ENCODE data around the gene NLN. TPM values are rescaled to one million over a fixed set of nuclear protein-coding genes. Genes with fewer than 3 reads are reported as not detected.
A peak's percentile ranks its signal among the peaks of the same experiment; 100 is the strongest.

NLN gene
- total RNA-seq, 5 donors from 2014 or later (not counting 1 experiment from before 2014, with no cell fraction given), result 1.5 to 7.6 (median 4.1) TPM

- no peak for ATAC-seq (replicated peaks in 1 of 4)
- CTCF ChIA-PET, result no interaction called here
- Mint-ChIP-seq H3K36me3 (peaks cover 14% of the 10 kb centered on the region), H3K4me1 (peaks cover 12 to 21% (median 16%) of the 10 kb centered on the region in 3 donors), H3K27me3 (no peaks in the 10 kb centered on the region), H3K9me3 (no peaks in the 10 kb centered on the region), H3K27ac (no peak overlapping the region), H3K4me3 (no peak overlapping the region)
- Histone ChIP-seq H3K4me1 (ENCODE audit: control insufficient read depth in 1 of 2, extremely low read depth in 1 of 2, insufficient read depth in 2 of 2, low read length in 2 of 2) (peaks cover 0 to 12% of the 10 kb centered on the region in 2 experiments), H3K27ac (ENCODE audit: low read length) (no peak overlapping the region), H3K27me3 (replicated peaks in 1 of 2; ENCODE audit: control insufficient read depth in 2 of 2, extremely low read depth in 1 of 2, insufficient read depth in 2 of 2, low read length in 1 of 2) (no peaks in the 10 kb centered on the region), H3K36me3 (ENCODE audit: control insufficient read depth in 2 of 2, extremely low read depth in 1 of 2, insufficient read depth in 1 of 2, low read length in 1 of 2) (no peaks in the 10 kb centered on the region), H3K9me3 (no peaks in the 10 kb centered on the region), H3K4me3 (ENCODE audit: control insufficient read depth in 1 of 2, extremely low read depth in 1 of 2, low read length in 1 of 2) (no peak overlapping the region)
- 100% methylated on average over 2 of the region's 8 CpGs for WGBS (ENCODE audit: insufficient coverage)
- DNase-seq, result no peak
- POLR2A ChIA-PET, result no interaction called here
These were observed 88.0 kb downstream of the NLN start for GRCh38 chr5:65809817-65810531.

- peaks cover 16% of the 10 kb centered on the region for H3K36me3 Mint-ChIP-seq
- CTCF ChIA-PET, result no interaction called here
- 86% methylated on average over 1 of the region's 3 CpGs for WGBS (ENCODE audit: insufficient coverage)
- Histone ChIP-seq H3K4me1 (ENCODE audit: control insufficient read depth in 1 of 2, extremely low read depth in 1 of 2, insufficient read depth in 2 of 2, low read length in 2 of 2) (peaks cover 0 to 12% of the 10 kb centered on the region in 2 experiments), H3K4me3 (ENCODE audit: control insufficient read depth in 1 of 2, extremely low read depth in 1 of 2, low read length in 1 of 2) (no peak overlapping the region), H3K27ac (ENCODE audit: low read length) (no peak overlapping the region), H3K36me3 (ENCODE audit: control insufficient read depth in 2 of 2, extremely low read depth in 1 of 2, insufficient read depth in 1 of 2, low read length in 1 of 2) (no peaks in the 10 kb centered on the region), H3K9me3 (no peaks in the 10 kb centered on the region), H3K27me3 (replicated peaks in 1 of 2; ENCODE audit: control insufficient read depth in 2 of 2, extremely low read depth in 1 of 2, insufficient read depth in 2 of 2, low read length in 1 of 2) (no peaks in the 10 kb centered on the region)
- no peak overlapping the region for H3K27ac Mint-ChIP-seq
- H3K4me1 Mint-ChIP-seq, result peaks cover 8 to 17% (median 12%) of the 10 kb centered on the region in 3 donors
- H3K4me3 Mint-ChIP-seq, result no peak overlapping the region
- H3K27me3 Mint-ChIP-seq, result no peaks in the 10 kb centered on the region
- ATAC-seq (replicated peaks in 1 of 4), result no peak
- POLR2A ChIA-PET, result no interaction called here
- no peaks in the 10 kb centered on the region for H3K9me3 Mint-ChIP-seq
- DNase-seq, result no peak
These were observed 89.0 kb downstream of the NLN start for GRCh38 chr5:65811004-65811403.

- H3K9me3 Mint-ChIP-seq, result no peaks in the 10 kb centered on the region
- DNase-seq (no peak), ATAC-seq (replicated peaks in 1 of 4) (no peak)
- Histone ChIP-seq H3K27ac (ENCODE audit: low read length) (no peak overlapping the region), H3K4me3 (ENCODE audit: control insufficient read depth in 1 of 2, extremely low read depth in 1 of 2, low read length in 1 of 2) (no peak overlapping the region), H3K9me3 (no peaks in the 10 kb centered on the region), H3K27me3 (replicated peaks in 1 of 2; ENCODE audit: control insufficient read depth in 2 of 2, extremely low read depth in 1 of 2, insufficient read depth in 2 of 2, low read length in 1 of 2) (no peaks in the 10 kb centered on the region), H3K4me1 (ENCODE audit: control insufficient read depth in 1 of 2, extremely low read depth in 1 of 2, insufficient read depth in 2 of 2, low read length in 2 of 2) (peaks cover 0 to 12% of the 10 kb centered on the region in 2 experiments), H3K36me3 (ENCODE audit: control insufficient read depth in 2 of 2, extremely low read depth in 1 of 2, insufficient read depth in 1 of 2, low read length in 1 of 2) (no peaks in the 10 kb centered on the region)
- no peaks in the 10 kb centered on the region for H3K27me3 Mint-ChIP-seq
- no CpG with 5 or more reads among the region's 3 CpGs for WGBS (ENCODE audit: insufficient coverage)
- CTCF ChIA-PET, result no interaction called here
- H3K4me3 Mint-ChIP-seq, result no peak overlapping the region
- peaks cover 14% of the 10 kb centered on the region for H3K36me3 Mint-ChIP-seq
- POLR2A ChIA-PET, result no interaction called here
- peaks cover 8 to 17% (median 12%) of the 10 kb centered on the region in 3 donors for H3K4me1 Mint-ChIP-seq
- H3K27ac Mint-ChIP-seq, result no peak overlapping the region
These were observed 89.9 kb downstream of the NLN start for GRCh38 chr5:65811885-65812284.

- POLR2A ChIA-PET, result no interaction called here
- Histone ChIP-seq H3K4me1 (ENCODE audit: control insufficient read depth in 1 of 2, extremely low read depth in 1 of 2, insufficient read depth in 2 of 2, low read length in 2 of 2) (peaks cover 0 to 12% of the 10 kb centered on the region in 2 experiments), H3K9me3 (no peaks in the 10 kb centered on the region), H3K27ac (ENCODE audit: low read length) (no peak overlapping the region), H3K27me3 (replicated peaks in 1 of 2; ENCODE audit: control insufficient read depth in 2 of 2, extremely low read depth in 1 of 2, insufficient read depth in 2 of 2, low read length in 1 of 2) (no peaks in the 10 kb centered on the region), H3K4me3 (ENCODE audit: control insufficient read depth in 1 of 2, extremely low read depth in 1 of 2, low read length in 1 of 2) (no peak overlapping the region), H3K36me3 (ENCODE audit: control insufficient read depth in 2 of 2, extremely low read depth in 1 of 2, insufficient read depth in 1 of 2, low read length in 1 of 2) (no peaks in the 10 kb centered on the region)
- Mint-ChIP-seq H3K27ac (no peak overlapping the region), H3K36me3 (peaks cover 14% of the 10 kb centered on the region), H3K4me3 (no peak overlapping the region), H3K9me3 (no peaks in the 10 kb centered on the region), H3K27me3 (no peaks in the 10 kb centered on the region), H3K4me1 (peaks cover 8 to 17% (median 12%) of the 10 kb centered on the region in 3 donors)
- ATAC-seq (replicated peaks in 1 of 4), result peak in 3 of 4 experiments; percentile 44 to 71 (median 71)
- CTCF ChIA-PET, result no interaction called here
- no peak for DNase-seq
- WGBS (ENCODE audit: insufficient coverage), result 30% methylated on average over 2 of the region's 2 CpGs
These were observed 90.6 kb downstream of the NLN start for GRCh38 chr5:65812648-65813047.

- Mint-ChIP-seq H3K4me1 (peaks cover 8 to 17% (median 12%) of the 10 kb centered on the region in 3 donors), H3K4me3 (no peak overlapping the region), H3K36me3 (peaks cover 14% of the 10 kb centered on the region), H3K9me3 (no peaks in the 10 kb centered on the region), H3K27ac (no peak overlapping the region), H3K27me3 (no peaks in the 10 kb centered on the region)
- DNase-seq (no peak), ATAC-seq (replicated peaks in 1 of 4) (no peak)
- Histone ChIP-seq H3K4me3 (ENCODE audit: control insufficient read depth in 1 of 2, extremely low read depth in 1 of 2, low read length in 1 of 2) (no peak overlapping the region), H3K27me3 (replicated peaks in 1 of 2; ENCODE audit: control insufficient read depth in 2 of 2, extremely low read depth in 1 of 2, insufficient read depth in 2 of 2, low read length in 1 of 2) (no peaks in the 10 kb centered on the region), H3K4me1 (ENCODE audit: control insufficient read depth in 1 of 2, extremely low read depth in 1 of 2, insufficient read depth in 2 of 2, low read length in 2 of 2) (peaks cover 0 to 12% of the 10 kb centered on the region in 2 experiments), H3K9me3 (no peaks in the 10 kb centered on the region), H3K36me3 (ENCODE audit: control insufficient read depth in 2 of 2, extremely low read depth in 1 of 2, insufficient read depth in 1 of 2, low read length in 1 of 2) (no peaks in the 10 kb centered on the region), H3K27ac (ENCODE audit: low read length) (no peak overlapping the region)
- POLR2A ChIA-PET, result interaction anchor here in 1 of 2 donors (0.6 kb wide), 1 partner anchor 717 kb away, joined by 4 read pairs; no protein-coding TSS in a partner anchor
- CTCF ChIA-PET, result no interaction called here
These were observed 91.2 kb downstream of the NLN start for GRCh38 chr5:65813174-65813573.

- Histone ChIP-seq H3K36me3 (ENCODE audit: control insufficient read depth in 2 of 2, extremely low read depth in 1 of 2, insufficient read depth in 1 of 2, low read length in 1 of 2) (no peaks in the 10 kb centered on the region), H3K27ac (ENCODE audit: low read length) (no peak overlapping the region), H3K4me3 (ENCODE audit: control insufficient read depth in 1 of 2, extremely low read depth in 1 of 2, low read length in 1 of 2) (no peak overlapping the region), H3K9me3 (no peaks in the 10 kb centered on the region), H3K27me3 (replicated peaks in 1 of 2; ENCODE audit: control insufficient read depth in 2 of 2, extremely low read depth in 1 of 2, insufficient read depth in 2 of 2, low read length in 1 of 2) (no peaks in the 10 kb centered on the region), H3K4me1 (ENCODE audit: control insufficient read depth in 1 of 2, extremely low read depth in 1 of 2, insufficient read depth in 2 of 2, low read length in 2 of 2) (peaks cover 0 to 15% of the 10 kb centered on the region in 2 experiments)
- H3K9me3 Mint-ChIP-seq, result no peaks in the 10 kb centered on the region
- H3K36me3 Mint-ChIP-seq, result peaks cover 8% of the 10 kb centered on the region
- CTCF ChIA-PET, result no interaction called here
- H3K4me1 Mint-ChIP-seq, result peaks cover 19 to 22% (median 20%) of the 10 kb centered on the region in 3 donors
- ATAC-seq (replicated peaks in 1 of 4) (no peak), DNase-seq (no peak)
- POLR2A ChIA-PET, result no interaction called here
- no peak overlapping the region for H3K4me3 Mint-ChIP-seq
- H3K27ac Mint-ChIP-seq, result no peak overlapping the region
- WGBS (ENCODE audit: insufficient coverage), result 100% methylated on average over 1 of the region's 1 CpG
- H3K27me3 Mint-ChIP-seq, result no peaks in the 10 kb centered on the region
These were observed 93.2 kb downstream of the NLN start for GRCh38 chr5:65815161-65815560.

All from T-cell (primary cell).